GM19395 (cell line): ENCODE measurements around the gene PSAP.
"Not testable (repeated sequence)": the region's sequence is repeated elsewhere in the genome, so short reads cannot be mapped to it uniquely, and the experiment has no call there.

Source experiments
- ATAC-seq: cut with Tn5 transposase; IDR thresholded peaks from one replicate; pipeline ENCODE4 v1.9.1; 2021; ENCODE audit warnings: mild to moderate bottlenecking, moderate library complexity; ENCODE audit not compliant: unreplicated experiment

The PSAP gene

GRCh38 chr10:71850743-71851464 is at the start of gene PSAP:
Gene PSAP (minus strand): TSS chr10:71851251. CDS start chr10:71851221, 30 bp downstream.
- peak; percentile 85 for ATAC-seq

GRCh38 chr10:71900441-71901180 is 49.6 kb upstream of the PSAP start:
- ATAC-seq: no peak

- no peak for ATAC-seq
Observed at GRCh38 chr10:71899665-71900412, 48.8 kb upstream of the PSAP start.

- not testable (repeated sequence) for ATAC-seq
Observed at GRCh38 chr10:71898346-71898745, 47.3 kb upstream of the PSAP start.

GRCh38 chr10:71893920-71894319 is 42.9 kb upstream of the PSAP start:
- ATAC-seq: no peak

- ATAC-seq: no peak
Observed at GRCh38 chr10:71893258-71893815, 42.3 kb upstream of the PSAP start.

GRCh38 chr10:71891437-71891836 is 40.4 kb upstream of the PSAP start:
- no peak for ATAC-seq

GRCh38 chr10:71889388-71889987 is 38.4 kb upstream of the PSAP start:
- no peak for ATAC-seq

- ATAC-seq: peak; percentile 91
Observed at GRCh38 chr10:71888623-71889387, 37.8 kb upstream of the PSAP start.

- no peak for ATAC-seq
Observed at GRCh38 chr10:71888248-71888622, 37.2 kb upstream of the PSAP start.

GRCh38 chr10:71887743-71888142 is 36.7 kb upstream of the PSAP start:
- ATAC-seq: no peak

- ATAC-seq: no peak
Observed at GRCh38 chr10:71882813-71883659, 32.0 kb upstream of the PSAP start.

- ATAC-seq: no peak
Observed at GRCh38 chr10:71881647-71882355, 30.8 kb upstream of the PSAP start.

GRCh38 chr10:71881307-71881624 is 30.2 kb upstream of the PSAP start:
- ATAC-seq: not testable (repeated sequence)

- no peak for ATAC-seq
Observed at GRCh38 chr10:71880425-71881306, 29.6 kb upstream of the PSAP start.

- no peak for ATAC-seq
Observed at GRCh38 chr10:71878327-71879034, 27.4 kb upstream of the PSAP start.

GRCh38 chr10:71877821-71878220 is 26.8 kb upstream of the PSAP start:
- ATAC-seq: no peak
